ENCODE results near the gene NUP210.
"Not testable (repeated sequence)": the region's sequence is repeated elsewhere in the genome, so short reads cannot be mapped to it uniquely, and the experiment has no call there.

Gene NUP210

DNA sequence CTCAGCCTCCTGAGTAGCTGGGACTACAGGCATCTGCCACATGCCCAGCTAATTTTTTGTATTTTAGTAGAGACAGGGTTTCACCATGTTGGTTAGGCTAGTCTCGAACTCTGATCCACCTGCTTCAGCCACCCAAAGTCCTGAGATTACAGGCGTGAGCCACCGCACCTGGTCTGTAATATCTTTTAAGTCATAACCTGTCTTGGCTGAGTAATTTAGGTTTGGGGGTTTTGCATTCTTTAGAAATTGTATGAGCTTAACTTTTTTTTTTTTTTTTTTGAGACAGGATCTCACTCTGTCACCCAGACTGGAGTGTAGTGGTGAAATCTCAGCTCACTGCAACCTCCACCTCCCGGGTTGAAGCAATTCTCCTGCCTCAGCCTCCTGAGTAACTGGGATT is 8.6 kb upstream of the NUP210 start:
- not testable (repeated sequence) for DNase-seq

DNA sequence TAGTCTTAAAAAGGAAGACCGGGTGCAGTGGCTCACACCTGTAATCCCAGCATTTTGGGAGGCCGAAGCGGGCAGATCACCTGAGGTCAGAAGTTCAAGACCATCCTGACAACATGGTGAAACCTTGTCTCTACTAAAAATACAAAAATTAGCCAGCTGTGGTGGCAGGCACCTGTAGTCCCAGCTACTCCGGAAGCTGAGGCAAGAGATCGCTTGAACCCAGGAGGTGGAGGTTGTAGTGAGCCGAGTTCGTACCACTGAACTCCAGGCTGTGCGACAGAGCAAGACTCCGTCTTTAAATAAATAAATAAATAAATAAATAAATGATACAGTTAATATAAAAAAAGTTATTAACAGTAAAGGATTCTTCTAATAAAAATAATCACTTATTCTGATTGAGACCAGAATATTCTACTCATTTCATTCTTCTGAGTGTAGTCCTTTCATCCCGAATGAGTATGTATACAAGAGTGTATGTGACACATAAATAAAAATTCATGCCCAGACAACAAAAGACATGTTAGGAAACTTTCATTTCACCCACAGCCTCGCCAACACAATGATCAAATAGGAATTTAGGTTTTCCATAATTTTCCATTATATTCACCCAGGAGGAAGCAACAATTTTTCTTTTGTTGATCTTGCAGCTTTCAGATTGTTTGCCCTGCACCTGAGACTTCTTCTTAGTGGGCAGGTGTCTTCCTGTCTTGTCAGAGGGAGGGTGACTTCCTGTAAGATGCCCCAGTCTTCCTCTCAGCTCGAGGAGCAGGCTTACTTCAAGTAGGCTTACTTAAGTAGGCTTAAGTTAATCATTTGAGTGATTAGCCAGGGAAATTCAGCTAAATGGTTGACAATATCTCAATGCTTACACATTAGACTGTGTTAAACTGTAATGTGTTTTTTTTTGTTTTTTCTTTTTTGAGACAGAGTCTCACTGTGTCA is 7.8 kb upstream of the NUP210 start:
- no peak for DNase-seq

DNA sequence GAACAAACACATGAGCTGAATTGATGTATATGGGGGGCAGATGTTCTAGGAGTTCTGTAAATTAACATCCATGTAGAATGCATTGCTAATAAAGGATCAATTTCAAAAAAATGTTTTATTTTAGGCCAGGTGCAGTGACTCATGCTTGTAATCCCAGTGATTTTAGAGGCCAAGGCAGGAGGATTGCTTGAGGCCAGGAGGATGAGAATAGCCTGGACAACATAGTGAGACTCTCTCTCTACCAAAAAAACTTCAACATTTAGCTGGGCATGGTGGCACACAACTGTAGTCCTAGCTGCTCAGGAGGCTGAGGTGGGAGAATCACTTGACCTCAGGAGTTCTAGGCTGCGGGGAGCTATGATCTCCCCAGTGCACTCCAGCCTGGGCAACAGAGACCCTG is 6.5 kb upstream of the NUP210 start:
- no peak for DNase-seq

DNA sequence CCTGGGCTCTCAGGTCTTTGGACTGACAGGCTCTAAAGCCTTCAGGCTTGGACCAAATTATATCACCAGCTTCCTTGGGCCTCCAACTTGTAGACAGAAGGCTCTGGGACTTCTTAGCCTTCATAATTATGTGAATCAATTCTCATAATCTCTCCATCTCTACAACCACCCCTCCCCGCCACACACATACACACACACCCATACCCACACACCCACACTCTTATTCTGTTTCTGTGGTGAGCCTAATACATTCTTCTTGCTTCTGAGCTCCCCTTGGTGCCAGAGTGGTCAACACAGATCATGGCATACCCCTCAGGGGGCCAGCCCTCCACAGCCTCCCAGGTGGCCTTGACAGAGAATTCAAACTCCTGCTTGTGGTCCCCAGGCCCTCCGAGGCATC is 5.6 kb upstream of the NUP210 start:
- DNase-seq = no peak

DNA sequence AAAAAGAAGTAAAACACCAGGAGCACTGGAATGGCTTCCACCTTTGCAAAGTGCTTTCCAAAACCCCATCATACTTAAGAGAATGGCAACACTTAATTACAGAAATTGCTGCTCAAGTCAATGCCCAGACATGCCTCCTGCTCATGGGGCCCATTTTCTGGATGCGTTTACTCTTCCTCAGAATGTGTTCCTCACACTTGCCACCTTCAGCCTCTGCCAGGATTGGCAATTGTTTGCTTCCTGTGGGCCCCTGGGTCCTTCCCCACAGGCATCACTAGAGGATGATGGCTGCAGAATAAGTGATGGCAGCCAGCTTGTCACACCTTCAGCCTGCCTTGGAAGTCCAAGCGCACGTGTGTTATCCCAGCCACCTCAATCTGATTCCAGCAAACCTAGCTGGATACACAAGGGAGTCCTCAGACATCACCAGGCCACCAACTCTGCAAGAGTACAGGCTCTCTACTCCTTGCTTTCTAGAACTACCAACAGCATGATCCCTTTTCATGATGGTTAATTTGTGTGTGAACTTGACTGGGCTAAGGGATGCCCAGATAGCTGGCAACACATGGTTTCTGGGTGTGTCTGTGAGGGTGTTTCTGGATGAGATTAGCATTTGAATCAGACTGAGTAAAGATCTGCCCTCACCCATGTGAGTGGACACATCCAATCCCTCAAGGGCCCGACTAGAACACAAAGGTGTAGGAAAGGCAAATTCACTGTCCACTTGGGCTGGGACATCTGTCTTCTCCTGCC is 4.9 kb upstream of the NUP210 start:
- no peak for DNase-seq

DNA sequence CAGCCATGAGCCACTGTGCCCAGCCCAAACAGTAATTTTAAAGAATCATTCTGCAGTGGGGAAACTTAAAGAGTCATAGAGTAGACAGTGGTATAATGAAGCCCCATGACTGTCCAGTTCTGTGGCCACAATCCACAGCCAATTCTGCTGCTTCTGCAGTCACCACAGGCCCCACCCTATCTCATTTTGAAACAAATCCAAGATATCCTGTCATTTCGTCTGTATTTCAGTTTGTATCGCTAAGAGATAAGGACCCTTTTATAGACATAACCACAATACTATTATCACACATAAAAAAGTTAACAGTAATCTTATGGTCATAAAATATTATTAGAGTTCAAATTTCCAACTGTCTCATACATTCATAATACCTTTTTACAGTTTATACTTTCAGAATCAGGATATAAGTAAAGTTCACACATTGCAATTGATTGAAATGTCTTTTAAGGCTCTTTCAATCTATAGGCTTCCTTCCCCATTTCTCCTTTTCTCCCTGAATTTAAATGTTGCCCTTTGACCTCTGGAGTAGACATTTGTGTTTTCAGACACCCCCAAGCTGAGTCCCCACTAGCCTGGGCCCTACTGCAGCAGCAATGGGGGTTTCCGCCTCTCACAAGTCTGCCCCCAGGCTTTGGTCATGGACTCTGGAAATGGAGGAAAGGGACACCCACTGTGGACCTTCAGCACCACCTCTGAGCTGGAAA is 4.2 kb upstream of the NUP210 start:
- DNase-seq = no peak

DNA sequence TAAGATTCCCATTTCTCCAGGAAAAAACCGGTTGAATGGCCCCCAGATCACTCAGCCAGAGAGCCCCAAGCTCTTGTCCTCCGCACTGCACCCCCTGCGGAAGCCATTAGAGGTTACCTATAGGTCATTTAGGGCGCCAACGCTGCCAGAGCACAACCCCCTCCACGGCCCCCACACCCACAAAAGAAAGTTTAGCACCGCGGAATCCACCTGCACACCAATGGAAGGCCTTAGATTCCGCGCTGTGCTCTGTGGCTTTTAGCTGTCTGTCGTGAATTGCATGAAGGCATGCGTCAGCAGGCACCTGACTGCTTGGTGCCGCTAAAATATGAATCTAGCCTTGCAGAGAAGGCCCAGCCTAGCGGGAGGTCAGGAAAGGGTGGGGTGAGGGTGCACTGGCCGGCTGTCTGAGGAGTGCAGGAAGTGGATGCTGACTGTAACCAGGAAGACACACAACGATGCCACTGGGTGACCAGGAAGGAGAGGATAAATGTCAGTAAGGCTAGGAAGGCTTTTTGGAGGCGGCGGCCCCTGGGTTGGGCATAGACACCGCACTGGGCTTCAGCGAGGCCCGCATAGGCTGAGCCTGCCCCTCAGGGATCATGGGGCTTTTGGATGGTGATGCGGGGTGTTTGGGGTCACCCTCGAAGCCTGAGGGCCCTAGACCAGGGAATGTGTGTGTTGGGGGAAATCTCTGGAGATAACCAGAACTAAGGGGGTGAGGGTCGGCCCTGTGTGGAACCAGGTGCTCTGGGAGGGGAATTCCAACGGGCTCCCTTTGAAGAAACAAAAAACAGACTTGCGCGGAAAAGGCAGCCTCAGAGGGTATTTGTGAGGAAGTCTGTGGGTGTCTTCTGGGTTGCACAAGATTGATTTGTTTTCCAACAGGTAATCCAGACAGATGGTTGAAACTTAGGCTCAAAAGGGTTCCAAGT is 976 bp upstream of the NUP210 start:
- no peak for DNase-seq

DNA sequence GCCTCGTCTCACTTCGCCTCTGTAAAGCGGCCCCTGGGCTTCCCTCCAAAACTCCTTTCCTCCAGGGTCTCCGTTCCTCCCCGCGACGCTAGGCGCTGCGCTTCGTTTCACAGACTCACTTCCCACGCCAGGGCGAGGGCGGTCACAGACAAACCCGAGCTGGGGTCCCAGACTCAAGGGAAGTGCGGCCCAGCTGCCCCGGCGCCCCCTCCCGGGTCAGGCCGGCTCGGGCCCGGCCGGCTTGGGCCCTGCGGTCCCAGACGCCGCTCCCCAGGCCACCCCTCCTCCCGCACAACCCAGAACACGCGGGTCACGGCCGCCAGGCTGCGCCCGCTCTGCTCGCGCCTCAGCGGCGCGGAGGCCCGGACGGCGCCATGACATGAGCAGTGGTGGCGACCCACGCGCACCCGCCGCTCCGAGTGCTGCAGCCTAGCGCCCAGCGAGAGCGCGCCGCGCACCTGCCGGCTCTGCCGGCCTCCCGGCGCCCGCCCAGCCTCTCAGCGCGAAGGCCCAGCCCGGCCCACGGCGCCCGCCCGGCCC is 547 bp downstream of the NUP210 start:
- peak; percentile 60 for DNase-seq

DNA sequence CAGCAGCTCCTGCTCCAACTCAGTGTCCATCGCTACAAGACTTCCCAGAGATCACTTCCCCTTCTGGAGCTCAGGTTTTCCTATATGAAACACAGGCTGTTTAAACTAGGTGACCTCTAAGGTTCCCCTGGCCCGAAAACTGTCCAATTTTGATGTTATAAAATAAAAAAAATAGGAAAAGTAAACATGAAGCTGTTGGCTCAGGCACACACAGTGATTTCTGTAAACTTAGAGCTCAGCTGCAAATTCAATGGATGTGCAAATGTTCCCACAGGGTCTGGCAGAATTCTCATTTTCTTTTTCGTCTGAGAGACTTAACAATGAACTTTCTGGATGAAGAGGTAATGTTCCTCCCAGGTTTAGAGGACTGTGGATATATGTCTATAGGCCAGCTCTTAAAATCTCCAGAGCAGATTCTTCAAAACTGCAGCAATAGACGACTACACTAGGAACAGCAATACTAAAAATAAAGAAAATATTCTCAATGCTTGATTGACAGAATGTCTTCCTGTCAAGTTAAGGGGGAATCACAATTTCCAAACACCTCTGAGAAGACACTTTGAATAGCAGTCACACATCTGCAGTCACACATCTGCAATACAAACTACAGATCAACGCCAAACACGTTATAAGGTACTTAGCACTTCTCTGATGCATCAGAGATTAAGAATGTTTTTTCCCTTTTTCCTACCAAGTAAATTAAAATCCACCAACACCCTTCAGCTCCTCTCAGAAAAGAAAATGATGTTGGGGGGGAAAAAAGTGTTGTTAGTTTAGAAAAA is 2.8 kb downstream of the NUP210 start:
- DNase-seq = no peak

DNA sequence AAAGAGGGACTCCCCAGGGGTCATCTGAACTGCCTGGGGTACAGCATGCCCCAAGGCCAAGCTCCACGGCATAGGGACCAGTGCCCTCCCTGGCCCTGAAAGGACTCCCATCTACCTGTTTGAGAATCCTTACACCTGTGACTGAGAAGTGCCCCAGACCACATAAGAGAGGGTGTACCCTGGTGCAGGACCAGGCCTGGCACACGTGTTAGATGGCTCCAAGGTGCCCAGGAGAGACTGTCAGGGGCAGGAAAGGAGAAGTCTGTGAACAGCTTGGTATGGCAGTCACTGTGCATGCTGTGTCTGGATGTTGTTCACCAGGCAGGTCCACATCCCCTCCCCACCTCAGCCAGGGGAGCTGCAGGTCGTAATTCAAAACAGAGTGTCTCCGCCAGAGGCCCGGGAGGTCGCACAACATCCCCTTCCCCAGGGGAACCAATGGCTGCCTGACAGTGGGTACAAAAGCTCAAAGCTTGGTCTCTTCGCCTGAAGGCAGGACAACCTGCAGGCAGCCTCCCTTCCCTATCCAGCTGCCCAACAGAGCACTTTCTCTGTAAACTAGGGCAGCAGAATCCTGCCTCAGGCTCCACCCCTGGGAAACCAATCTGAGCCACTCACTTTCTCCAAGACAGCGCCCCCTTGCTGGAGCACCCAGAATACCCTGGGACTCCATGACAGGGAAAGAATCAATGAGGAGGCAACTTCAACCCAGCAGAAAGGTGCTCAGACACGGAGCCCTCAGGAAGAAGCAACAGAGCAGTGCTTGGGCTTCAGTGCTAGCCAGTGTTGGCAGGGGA is 3.9 kb downstream of the NUP210 start:
- no peak for DNase-seq

DNA sequence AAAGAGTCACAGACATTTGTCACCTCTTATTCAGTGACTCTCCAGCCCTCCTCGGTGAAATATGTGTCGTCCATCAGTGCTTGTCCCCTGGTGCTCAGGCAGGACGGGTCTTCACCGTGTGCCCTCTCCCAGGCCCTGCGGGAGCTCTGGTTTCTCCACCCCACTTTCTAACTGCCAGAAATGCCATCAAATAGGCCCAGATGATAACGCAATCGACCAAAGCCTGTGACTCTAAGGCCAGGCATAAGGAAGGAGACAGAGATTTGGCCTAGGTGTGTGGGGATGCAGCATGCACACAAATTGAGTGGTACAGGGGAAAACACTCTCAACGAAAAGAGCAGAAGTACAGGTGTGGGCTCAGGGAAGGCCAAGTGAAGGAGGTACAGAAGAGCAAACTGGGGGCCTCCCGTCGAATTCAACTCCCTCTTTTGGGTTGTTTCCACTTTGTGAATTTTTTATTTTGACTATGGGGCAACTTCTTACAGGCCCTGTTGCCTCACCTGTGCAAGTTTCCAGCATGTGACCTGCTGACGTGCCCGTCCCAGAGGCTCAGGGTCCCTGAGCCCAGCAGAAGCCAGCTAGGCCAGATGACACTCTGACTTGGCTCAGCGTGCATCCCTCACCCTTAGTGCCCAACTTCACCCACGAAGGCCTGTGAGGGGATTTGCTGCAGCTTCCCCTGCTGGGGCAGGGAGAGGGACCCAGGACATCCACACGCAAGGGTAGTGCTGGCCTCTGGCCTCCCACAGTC is 4.7 kb downstream of the NUP210 start:
- DNase-seq = no peak

DNA sequence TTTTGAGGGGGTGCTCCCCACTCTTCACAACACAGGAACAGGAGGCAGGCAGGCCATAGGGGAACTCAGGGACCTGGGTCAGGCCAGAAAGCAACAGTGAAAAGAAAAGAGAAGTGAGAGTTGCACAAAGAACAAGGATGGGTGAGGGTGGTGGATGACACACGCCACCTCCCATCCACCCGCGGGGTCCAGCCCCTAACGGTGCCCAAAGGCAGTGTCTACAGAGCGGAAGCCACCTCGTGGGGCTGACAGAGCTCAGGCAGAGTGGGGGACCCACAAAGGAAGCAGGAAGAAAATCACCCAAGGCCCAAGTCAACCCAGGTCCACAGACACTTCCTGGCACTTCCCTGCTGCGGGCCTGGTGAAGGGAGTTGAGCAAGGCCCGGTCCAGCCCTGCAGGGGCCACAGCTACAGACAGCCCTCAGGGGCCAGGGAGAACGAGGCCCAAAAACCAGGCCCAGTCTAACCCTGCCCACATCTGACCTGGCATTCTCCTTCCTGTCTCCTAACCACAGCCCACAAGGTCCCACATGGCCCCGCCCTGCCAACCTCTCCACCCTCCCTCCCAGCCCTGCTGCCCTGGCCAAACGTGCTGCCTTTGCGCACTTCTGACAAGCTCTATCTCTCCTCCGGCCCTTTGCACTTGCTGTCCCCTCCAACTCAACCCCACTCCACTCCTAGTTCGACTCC is 5.9 kb downstream of the NUP210 start:
- DNase-seq = no peak

DNA sequence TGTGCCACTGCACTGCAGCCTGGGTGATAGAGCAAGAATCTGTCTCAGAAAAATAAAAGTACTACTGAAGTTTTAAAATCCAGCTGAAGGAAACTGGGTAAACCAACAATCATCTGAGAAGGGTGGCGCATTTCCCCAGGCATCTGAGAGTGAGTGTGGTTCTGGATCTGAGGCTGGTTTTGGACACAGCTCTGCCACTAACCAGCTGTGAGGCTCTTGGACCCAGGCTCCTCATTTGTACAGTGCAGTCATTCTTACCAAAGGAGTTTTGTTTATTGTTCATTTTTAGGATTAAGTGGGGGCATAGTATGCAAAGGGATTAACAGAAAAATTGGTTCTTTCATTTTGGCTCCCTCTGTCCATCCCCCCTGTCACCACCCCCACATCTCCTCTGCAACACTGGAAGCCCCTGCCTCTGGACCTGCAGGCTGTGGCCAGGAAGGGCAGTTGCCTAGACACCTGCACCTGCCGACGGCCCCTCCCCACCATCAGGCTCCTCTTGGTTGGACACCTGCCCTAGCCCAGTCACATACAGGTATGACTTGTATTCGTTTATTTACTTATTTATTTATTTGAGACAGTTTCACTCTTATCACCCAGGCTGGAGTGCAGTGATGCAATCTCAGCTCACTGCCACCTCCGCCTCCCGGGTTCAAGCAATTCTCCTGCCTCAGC is 8.8 kb downstream of the NUP210 start:
- DNase-seq = peak; percentile 3

DNA sequence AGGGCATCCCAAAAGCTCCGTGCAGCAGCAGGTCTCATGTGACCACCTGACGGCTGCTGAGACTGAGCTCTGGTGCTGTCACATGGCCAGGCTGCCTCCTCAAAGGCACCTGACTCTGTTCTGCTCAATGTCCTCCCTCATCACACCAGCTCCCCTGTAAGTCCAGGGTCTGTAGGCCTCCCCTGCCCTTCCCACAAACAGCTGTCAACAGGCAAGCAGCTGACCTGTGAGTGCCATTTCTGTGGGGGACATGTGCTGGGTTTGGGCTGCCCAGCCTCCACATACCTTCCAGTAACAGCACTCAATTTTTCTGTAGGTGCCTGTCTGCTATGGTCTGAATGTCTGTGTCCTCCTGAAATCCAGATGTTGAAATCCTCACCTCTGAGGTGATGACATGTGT is 11.2 kb downstream of the NUP210 start:
- DNase-seq = no peak

DNA sequence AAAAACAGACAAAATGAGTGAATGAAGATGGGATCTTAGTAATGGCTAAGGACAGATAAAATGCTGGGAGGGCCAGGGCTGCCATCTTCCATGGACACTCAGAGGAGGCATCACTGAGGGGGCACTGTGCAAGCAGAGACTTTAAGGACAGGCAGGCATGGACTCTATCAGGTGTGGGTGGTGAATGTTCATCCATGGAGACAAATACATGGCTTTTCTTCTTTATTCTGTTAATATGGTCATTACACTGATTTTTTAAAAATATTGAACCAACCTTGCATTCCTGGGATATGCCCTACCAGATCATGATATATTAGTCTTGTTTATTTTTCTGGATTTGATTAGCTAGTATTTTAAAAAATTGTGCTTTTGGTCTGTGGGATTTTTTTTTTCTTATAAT is 12.2 kb downstream of the NUP210 start:
- no peak for DNase-seq

DNA sequence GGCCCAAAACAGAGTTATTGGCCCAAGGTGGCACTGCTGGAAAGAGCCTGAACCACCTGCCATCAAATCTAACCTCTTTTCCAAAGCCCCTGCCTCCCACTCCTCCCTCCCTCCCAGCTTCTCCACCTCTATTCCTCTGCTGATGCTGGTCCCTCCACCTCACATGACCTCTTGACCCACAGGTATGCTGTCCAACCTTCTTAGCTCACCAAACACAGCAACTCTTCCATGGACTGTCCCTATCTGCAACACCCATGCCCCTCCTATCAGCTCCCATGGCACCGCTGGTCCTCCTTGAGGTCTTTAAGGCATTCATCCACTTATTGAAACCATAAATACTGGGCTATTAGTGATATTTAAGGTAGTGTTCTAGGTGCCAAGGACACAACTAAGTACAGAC is 12.6 kb downstream of the NUP210 start:
- DNase-seq = no peak

DNA sequence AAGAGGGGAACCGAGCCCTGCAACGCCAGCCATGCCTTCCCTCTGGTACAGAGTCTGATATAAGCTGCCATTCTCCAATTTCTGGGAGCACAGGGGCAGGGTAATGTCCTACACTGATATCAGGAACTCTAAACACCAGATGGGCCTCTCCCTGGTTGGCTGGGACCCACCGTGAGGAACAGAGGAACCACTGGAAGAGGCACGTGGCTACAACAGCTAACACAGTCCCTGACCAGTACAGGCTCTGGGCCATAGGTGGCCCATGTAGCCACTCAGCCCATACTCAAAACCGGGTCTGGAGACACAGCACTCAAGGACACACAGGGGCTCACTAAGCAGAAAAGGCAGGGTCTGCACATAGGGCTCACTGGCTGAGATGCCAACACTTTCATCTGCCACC is 13.9 kb downstream of the NUP210 start:
- DNase-seq = no peak

DNA sequence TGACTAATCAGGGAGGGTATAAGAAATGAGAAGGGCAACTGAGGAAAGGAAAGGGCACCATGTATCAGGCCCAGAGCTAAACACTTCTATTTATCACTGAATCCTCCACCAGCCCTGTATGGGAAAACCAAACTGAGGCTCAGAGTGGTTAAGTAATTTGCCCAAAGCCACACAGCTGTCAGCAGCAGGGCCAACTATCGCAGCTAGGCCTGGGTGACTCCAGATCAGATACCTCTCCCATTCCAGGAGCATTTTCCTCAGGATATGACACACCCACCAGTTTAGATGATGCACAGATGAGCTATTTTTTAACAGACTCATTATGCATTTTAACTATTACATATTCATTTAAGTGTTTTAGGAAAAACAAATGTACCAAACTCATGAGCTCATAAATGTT is 14.5 kb downstream of the NUP210 start:
- DNase-seq = no peak
